ENCODE measurements around the gene PLXNA4.
A peak's percentile ranks its signal among the peaks of the same experiment; 100 is the strongest.
"Not testable (repeated sequence)": the region's sequence is repeated elsewhere in the genome, so short reads cannot be mapped to it uniquely, and the experiment has no call there.

PLXNA4 gene

DNA sequence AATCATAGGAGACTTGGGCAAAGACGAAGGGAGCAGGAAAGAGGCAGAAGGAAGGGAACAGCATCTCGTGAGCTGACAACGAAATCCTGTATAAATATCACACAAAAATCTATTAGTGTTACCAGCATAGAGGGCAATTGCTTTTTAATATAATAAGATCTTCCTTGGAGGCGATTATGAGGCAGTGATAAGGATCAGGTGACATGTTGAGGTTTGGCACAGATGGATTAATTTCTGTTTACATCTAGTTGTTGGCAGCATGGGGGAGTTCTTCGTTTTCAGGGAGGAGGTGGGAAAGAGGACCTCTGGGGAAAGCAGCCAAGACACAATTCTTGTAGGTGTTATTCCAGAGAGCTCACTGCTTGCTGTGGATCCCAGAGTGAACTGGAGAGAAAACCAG, 163.8 kb downstream of the PLXNA4 start:
- no peak for DNase-seq

DNA sequence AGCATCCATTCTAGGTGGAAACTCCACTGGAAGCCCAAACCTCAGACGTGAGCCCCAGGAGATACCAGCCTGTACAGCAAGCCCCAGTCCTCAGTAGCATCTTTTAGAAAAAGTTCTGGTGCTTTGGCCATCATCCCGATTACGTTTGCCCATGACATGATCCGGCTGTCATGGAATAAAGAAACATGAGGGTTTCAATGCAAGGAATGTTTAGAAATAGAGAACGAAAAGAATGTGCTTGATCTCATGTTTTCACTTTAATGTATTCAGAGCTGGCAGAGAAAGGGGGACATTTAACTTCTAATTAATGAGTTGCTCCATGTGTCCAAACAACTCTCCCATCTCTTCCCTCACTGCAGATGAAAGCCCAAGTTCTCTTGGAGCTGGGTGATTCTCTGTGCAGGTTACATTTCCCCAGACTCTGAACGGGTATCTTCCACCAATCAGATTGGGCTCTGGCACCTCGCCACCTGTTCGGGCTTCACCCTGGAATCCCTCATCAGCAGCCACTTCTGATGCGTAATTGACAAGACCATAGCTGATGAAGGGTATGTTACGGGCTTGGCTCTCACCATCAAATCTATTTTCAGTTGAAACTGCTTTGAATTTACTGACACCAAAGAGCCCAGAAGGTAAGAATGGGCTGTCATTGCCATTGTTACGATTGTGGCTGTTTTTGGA, 165.3 kb downstream of the PLXNA4 start:
- peak in 1 of 3 experiments; percentile 14 for DNase-seq

DNA sequence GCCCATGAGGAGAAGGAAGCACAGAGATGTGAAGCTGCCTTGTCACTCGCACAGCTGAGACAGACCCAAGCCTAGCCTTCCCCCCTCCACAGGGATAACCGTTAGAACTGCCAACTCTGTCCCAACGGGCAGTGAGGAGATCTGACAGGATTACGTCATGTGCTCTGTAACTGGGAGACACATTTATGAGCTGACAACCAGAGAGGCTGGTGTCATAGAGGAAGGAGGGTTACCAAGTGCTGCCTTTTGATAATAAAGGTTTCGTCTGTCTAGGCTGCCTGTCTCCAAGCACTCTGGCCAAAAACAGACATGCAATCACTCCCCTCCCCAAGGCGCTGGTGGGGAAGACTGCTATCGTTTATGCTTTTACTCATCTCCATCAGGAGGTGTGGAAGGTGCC, 165.9 kb downstream of the PLXNA4 start:
- no peak for DNase-seq

DNA sequence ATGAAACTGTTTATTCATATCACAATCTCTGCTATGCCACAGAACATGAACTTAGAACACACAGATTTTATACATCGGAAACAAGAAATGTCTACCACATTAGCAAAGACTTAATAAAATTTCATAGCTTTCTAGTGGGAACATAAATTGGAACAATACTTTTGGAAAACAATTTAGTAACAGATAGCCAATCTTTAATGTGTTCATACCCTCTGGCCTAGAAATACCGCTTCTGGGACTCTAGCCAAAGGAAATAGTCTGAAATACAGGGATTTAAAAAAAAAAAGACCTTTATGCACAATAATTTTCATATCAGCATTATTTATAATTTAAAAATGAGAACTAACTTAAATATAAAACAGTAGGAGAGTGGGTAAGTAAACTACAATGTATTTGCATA, 168.5 kb downstream of the PLXNA4 start:
- DNase-seq, result no peak

DNA sequence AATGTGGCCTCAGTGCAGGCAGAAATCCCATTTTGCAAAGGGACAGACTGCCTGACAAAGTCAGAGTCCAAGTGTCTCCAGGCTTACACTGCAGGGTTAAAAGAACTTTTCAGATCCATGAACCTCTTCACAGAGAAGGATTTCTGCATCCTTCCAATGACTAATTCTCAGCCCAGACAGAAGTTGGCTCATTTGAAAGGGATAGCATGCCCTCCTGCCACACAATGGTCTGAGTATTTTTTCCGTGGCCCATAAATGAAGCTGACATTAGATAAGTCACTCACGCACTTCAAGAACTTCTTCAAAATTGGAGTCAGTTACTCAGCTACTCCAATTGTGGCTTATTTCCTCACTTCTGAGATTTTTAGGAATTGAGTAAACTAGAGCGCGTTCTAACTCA, 170.2 kb downstream of the PLXNA4 start:
- no peak for DNase-seq

DNA sequence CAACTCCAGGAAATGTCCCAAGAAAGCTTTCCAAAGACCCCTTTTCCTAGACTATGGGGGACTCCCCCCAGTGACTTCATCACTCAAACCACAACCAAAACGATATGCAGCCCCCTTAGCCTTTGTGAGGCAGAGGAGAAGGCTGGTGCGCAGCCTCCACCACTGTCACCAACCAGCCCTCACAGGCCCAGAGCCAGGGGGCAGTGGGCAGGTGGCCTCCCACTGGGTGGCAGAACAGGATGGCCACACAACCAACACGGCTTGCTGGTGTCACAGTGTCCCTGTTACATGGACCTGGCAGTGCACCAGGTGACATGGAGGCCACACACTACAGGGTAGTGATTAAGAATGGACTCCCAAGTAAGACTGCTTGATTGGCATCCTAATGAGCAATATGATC, 172.0 kb downstream of the PLXNA4 start:
- no peak for DNase-seq

DNA sequence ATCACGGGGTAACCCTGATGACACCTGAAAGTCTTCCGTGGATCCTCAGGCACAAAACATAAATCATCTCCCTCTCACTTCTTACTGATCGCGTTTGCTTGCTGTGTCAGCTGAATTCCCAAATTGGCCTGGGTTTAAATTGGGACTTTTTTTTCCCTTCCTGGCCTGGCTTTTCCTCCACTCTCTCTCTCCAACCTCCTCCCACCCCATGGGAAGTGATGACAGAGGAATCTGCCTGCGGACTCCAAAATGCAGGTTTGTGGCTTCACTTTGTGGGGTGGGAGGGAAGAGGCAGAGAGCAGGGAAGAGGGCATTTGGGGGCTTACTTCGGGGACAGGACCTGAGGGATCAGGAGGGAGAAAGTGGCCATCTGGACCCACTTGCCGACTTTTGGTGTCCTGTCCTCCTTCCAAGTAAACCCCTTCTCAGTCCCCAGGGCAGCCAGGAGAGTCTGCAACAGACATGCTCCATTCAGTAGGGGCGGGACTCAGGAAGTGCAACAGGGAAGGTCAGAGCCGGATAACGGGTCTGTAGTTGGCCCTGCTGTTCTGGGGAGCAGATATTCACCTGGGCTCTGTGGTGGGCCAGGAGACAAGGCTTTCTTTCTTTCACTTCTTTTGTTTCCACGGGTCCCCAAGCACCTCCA, 172.7 kb downstream of the PLXNA4 start:
- no peak for DNase-seq

DNA sequence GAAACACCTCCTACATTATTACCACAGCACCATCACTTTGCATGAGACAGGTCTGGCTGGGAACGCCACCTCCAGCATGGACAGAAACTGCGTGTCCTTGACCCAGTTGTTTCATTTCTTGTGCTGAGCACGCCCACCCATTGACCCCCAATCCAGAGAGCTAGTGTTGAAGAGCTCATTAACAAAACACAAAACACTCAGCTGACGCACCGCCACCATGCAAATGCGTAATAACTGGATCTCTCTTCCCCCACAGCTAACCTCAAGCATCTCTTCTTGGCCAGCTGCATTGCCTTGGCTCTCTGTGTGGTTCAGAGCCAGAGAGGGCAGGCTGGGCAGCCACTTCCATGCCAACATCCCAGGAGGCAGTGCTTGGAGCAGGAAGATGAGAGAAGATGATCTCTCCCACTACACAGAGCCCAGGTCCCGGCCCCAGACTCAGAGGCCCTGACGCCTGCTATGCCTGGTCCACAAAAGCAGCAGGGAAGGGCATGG, 173.5 kb downstream of the PLXNA4 start:
- DNase-seq, result peak in 2 of 3 experiments; percentile 32 to 49

DNA sequence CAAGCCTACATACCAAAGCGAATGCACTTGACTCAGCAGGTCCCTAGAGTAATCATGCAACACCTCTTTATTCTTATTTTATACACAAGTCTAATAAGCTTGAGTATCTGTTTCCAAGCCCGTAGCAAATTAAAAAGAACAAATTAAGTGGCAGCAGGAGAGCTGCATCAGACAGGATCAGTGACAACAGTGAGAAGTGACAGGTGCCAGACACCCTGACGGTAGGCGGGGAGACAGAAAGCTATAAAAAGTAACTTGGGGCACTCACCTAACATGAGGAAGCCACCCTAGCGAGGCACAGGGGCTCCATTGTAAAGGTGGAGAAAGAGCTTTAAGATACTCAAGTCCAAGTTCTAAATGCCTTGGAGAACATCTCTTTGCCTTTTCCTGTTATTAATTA, 174.2 kb downstream of the PLXNA4 start:
- DNase-seq, result peak in 2 of 3 experiments; percentile 37 to 70

DNA sequence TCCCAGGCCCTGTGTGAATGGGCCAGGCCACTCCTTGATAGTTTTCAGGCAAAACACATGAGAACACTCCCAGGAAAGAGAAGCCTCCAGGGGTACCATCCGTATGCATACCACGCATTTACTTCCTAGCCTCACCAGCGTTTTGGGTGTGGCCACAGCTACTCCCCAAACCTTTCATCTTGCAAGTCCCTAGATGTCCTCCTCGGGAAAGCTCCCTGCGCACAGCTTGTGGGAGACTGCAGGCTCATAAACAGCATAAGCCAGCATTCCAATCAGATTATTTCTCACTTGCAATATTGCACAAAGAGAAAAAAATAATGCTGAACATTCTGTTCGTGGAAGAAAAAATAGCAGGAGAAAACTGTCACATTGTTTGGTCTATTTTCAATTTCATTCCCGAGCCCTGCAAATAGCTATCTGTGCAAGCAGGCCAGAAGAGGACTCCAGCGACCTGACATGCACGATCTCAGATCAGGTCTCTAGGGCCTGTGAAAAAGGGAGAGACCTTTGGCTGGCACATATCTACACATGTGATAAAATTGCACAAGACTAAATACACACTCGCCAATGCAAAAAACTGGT, 175.6 kb downstream of the PLXNA4 start:
- DNase-seq, result no peak

DNA sequence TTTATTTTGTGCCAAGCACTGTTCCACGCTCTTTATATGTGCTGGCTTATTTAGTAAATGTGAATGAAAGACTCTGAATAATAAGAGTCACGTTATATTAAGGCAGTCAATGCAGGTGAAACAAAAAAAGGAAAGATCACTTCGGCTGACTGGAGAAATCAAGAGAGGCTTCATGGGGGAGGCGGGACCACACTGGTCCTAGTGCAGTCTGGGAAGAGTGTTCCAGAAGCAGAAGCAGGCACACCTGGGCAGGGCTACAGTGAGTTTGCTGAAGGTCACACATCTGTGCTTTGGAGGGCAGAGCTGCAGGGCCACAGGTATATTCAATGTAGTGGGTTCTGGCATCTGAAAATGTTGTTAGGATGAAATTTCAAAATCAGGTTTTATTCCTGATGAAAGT, 176.9 kb downstream of the PLXNA4 start:
- DNase-seq, result no peak

DNA sequence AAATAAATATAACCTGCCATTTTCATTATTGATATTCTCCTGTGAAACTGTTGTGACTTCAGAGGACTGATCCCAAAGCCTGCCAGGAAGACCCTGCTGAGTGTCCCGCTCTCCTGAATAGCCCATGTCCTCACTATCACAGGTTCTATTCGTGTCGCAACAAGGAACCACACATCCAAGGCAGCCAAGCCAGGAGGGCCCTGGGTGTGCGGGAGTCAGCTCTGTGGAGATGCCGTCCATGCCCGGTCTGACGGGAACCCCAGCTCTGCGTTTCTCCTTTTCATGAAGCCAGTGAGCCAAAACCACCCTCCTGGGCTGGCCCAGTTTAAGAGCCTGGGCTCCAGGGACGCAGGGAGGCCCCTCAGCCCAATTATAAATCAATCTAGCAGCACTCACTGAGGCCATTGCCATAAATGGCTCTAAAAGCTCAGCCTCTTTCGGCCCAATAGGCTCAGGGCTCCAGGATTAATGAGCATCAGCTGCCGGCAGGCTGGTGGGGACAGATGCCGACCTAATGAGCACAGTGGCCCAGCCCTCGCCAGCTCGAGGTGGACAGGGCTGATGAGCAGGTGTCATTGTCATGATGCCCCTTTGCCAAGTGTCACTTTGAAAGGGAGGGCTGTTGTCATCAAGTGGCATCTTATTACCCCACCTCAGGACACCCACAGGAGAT, 177.9 kb downstream of the PLXNA4 start:
- peak in 1 of 3 experiments; percentile 8 for DNase-seq

DNA sequence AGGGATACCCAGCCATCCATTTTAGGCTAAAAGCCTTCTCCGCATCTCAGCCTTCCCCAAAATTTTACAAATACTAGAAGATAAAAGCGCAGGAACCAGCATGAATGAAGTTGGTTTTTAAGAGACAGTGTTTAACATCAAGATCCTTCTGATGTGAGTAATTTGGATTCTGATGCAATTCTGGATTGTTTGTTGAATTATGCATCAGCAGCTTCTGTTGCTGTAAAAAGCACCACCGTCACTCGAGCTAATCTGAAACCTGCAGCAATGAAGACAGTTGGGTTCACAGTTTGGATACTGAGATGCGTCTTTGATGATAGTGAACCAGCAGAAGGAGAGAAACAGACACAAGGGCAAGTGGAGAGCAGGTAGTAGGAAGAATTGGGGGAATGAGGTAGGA, 179.2 kb downstream of the PLXNA4 start:
- no peak for DNase-seq

DNA sequence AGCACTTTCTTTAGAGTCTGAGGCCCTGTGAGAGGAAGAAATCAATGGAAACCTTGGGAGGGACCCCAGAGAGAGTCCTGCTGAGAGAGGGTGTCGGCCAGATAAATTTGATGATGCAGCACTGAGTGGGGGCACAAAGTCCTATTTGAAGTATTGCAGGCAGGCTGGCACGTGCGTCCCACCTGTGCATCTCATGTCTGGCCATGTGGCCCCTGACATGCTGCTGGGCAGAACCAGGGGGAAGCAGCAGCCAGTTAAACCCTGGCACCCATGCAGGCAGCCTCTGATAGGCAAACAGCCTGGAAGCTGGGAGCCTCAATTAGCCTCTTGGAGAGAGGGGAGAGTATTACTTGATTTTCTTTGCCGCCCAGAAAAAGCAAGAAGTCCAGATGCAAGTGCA, 180.9 kb downstream of the PLXNA4 start:
- DNase-seq, result no peak

DNA sequence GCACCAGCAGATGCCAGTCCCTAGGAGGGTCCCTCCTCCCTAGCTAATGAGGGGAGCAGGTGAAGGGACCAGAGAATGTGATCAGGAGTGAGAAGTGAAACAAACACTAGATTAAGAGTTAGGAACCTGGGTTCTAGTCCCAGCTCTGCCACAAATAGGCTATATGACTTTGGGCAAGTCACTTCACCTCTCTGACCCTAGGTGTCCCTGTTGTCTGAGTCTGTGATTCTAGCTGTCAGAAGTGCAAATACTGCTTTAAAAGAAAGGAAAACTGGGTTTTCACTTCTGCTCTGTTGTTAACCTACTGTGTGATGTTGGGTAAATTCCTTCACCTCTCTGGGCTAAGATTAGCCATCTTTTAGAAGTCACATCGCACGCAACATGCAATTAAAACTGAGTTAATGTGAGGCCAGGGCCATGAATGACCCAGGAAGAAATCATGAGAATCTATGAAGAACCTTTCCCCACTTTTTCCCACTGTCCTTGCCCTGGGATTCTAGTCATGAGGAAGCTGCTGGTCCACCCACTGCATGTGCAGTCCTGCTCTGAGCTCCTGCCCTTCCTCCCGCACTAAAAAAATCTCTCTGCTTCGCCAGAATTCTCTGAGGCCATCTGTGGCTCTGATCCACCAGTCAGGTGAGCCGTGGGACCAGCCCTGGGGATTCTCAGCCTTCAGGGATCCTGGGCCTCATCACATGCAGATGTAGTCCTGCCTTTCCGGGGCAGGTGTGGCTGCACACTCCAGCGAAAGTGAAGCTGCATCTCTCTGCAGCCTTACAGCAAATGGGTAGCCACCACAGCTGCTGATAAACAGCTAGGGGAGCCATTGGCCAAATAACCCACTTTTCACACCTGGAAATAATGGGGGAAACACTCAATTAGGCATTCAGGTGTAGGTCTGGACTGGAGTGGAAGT, 181.7 kb downstream of the PLXNA4 start:
- peak in 1 of 3 experiments; percentile 17 for DNase-seq

DNA sequence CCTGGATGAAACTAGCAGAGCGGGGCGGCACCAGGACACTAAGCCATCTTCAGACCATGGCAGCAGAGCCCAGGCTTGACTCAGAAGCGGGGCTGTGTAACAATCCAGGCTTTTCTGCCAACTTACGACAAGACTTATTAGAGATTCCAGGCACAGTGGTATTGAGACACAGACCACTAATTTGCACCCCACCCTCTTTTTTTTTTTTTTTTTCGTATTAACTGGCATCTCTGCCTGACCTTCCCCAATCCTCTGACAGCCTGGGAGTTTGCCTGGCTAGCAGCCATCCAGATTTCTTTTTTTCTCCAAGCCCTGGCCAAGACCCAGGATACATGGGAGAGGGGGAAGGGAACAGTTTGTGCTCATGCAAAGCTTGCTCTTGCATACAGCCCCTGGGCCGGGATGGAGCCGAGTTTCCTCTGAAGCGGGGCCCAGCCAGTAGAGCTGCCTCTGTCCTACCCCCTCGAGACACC, 182.4 kb downstream of the PLXNA4 start:
- DNase-seq, result no peak

DNA sequence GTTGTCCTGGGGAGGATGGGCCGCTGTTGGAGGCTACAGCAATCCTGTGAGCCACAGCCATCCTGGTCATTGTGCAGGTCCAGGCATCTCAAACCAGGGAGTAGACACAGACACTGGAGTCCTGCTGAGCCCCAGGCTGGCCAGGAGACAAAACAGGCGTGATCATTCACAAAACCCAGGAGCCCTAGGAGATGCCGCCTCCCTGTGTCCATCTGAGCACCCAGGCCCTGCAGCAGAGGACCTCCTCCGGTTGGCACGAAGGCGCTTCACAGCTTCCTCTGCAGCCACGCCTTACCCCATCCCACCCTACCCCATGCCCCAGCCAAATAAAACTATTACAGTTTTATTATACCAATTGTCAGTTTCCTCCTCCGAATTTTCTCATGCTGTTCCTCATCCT, 183.6 kb downstream of the PLXNA4 start:
- DNase-seq, result no peak

DNA sequence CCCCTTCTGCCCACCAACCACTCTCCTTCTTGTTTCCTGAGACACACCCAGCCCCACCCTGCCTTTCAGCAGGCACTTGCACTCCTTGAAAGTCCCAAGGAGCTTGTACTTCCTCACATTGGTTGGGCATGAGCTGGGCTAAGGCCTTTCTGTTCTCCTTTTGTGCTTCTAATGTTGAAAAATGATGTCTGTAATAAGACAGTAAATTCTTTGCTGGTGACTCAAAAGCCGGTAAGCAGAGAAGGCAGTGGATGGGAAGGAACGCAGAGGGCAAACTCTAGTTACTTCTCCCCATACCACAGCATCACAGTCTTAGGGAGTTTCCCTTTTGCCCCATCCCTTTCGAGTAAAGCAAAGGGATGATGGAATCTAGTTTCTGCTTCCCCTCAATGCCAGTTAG, 185.6 kb downstream of the PLXNA4 start:
- no peak for DNase-seq

DNA sequence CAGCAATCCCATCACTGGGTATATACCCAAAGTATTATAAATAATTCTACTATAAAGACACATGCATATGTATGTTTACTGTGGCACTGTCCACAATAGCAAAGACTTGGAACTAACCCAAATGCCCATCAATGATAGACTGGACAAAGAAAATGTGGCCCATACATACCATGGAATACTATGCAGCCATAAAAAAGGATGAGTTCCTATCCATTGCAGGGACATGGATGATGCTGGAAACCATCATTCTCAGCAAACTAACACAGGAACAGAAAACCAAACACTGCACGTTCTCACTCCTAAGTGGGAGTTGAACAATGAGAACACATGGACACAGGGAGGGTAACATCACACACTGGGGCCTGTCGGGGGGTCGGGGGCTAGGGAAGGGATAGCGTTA, 186.2 kb downstream of the PLXNA4 start:
- not testable (repeated sequence) for DNase-seq

DNA sequence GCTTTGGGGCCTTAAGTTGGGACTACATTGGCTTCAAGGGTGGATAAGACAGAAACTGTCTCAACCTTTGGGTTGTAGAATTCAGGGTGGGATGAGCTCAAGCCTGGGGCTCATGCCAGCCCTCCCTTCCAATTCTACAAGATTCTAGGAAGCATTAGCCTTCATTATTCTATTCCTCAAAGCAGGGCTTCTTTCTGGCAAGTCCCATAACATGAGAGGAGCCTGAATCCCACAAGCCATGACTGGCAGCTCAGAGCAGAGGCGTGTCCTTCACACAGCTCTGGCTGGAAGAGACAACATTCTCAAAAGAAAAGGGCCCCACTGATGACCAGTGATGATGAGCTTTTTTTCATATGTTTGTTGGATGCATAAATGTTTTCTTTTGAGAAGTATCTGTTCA, 187.6 kb downstream of the PLXNA4 start:
- no peak for DNase-seq

DNA sequence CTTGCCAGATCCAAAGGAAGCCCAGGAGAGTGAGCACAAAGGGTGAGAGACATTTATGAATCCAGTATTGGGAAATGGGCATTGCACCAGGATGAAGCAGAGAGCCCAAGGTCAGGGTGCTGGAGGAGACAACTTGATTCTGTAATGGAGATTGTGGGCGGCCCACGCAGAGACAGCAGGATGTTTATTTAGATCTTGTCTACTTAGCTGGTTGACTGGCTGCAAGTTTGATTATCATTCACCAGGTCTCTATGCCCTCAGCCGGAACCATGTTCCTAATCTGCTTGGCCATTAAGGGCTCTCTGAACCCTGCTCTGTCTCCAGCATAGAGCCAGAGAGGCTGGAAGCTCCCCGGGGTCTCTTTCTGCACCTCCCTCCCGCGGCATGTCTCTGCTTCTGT, 188.7 kb downstream of the PLXNA4 start:
- DNase-seq, result peak in 1 of 3 experiments; percentile 14

DNA sequence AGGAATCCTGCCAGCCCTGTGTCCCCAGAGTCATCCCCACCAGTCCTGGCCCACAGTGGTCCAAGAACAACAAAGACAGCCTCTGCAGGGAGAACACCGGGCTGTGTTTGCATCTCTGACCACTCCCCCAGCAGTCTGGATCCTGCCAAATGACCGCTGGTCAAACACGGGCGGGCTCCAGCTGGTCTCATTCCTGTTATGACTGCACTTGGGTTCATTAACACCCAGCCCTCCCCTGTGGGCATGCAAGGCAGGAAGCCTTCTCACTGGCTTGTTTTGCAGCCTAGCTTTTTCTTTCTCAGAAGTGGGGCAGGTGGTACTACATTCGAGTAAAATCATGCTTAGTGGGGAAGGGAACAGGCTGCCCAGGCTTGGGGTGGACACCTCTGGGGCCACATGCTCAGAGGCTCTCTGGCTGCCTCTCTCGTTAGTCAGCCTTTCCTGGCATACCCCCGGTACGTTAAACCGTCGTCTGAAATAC, 190.0 kb downstream of the PLXNA4 start:
- peak in 2 of 3 experiments; percentile 70 to 90 for DNase-seq

Data from NCI-H1417 (cell line).